Measurements from ENCODE around the gene RAI14.

Gene RAI14

DNA sequence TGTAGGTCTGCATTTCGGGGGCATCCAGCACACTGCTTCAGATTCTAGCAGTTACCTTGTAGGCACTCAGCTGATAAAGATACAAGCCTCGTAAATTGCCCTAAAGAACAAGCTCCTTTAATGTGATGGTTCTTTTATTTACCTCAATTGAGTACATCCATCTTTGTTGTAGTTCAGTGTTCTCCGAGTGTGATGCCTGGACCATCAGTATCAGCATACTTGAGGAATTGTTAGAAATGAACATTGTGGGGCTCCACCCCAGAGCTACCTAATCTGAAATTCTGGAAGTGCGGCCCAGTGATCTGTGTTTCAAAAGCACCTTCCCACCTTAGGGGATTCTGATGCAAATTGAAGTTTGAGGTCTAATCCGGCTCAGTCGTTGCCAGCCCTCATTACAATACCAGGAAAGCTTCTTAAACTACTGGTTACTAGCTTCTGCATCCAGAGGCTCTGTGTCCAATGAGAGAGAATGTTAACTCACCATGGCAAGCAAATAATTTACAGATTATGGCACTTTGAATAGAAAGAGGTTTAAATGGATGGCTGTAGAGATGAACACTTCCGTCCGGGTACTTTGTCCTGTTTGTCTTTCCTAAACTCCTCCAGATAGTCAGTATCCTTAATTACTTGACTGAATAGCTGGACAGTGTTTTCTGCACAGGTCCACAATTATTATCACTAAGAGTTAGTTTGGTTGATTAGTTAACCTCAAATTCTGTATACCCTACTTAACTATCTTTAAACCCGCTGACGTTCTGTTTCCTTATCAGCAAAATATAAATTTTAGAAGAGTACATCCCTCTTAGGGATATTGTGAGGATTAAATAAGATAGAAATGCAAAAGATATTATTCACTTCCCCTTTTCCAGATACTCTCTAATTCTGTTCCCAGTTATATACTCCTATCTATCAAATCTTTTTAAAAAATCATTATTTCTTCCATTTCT lies 47.9 kb downstream of the RAI14 start:
- Histone ChIP-seq H3K27ac (ENCODE audit: low read length) (peak overlapping the region; percentile 60), H3K9ac (ENCODE audit: low read length) (peak overlapping the region; percentile 16), H3K36me3 (ENCODE audit: control insufficient read depth, low read depth, low read length) (no peaks in the 10 kb centered on the region), H3K4me3 (ENCODE audit: low read length) (peak overlapping the region; percentile 38), H3K27me3 (ENCODE audit: control insufficient read depth, insufficient read depth, low read length) (no peaks in the 10 kb centered on the region), H3K9me3 (ENCODE audit: control insufficient read depth, low read depth, low read length) (no peaks in the 10 kb centered on the region), H3K4me1 (ENCODE audit: control insufficient read depth, low read depth, low read length) (peaks cover 51% of the 10 kb centered on the region)

GRCh38 chr5:34706084-34706483 lies 50.0 kb downstream of the RAI14 start:
- Histone ChIP-seq H3K4me1 (ENCODE audit: control insufficient read depth, low read depth, low read length) (peaks cover 34% of the 10 kb centered on the region), H3K9ac (ENCODE audit: low read length) (no peak overlapping the region)

GRCh38 chr5:34707451-34708107 lies 51.5 kb downstream of the RAI14 start:
- Histone ChIP-seq H3K9me3 (ENCODE audit: control insufficient read depth, low read depth, low read length) (no peaks in the 10 kb centered on the region), H3K9ac (ENCODE audit: low read length) (no peak overlapping the region), H3K36me3 (ENCODE audit: control insufficient read depth, low read depth, low read length) (no peaks in the 10 kb centered on the region), H3K4me1 (ENCODE audit: control insufficient read depth, low read depth, low read length) (peaks cover 34% of the 10 kb centered on the region), H3K4me3 (ENCODE audit: low read length) (no peak overlapping the region), H3K27me3 (ENCODE audit: control insufficient read depth, insufficient read depth, low read length) (no peaks in the 10 kb centered on the region), H3K27ac (ENCODE audit: low read length) (no peak overlapping the region)

More at GRCh38 chr5:34706084-34706483, 50.0 kb downstream of the RAI14 start:
- no peaks in the 10 kb centered on the region for H3K36me3 ChIP-seq (ENCODE audit: control insufficient read depth, low read depth, low read length)
- H3K27me3 ChIP-seq (ENCODE audit: control insufficient read depth, insufficient read depth, low read length) = no peaks in the 10 kb centered on the region
- no peak overlapping the region for H3K27ac ChIP-seq (ENCODE audit: low read length)
- no peak overlapping the region for H3K4me3 ChIP-seq (ENCODE audit: low read length)
- no peaks in the 10 kb centered on the region for H3K9me3 ChIP-seq (ENCODE audit: control insufficient read depth, low read depth, low read length)

DNA sequence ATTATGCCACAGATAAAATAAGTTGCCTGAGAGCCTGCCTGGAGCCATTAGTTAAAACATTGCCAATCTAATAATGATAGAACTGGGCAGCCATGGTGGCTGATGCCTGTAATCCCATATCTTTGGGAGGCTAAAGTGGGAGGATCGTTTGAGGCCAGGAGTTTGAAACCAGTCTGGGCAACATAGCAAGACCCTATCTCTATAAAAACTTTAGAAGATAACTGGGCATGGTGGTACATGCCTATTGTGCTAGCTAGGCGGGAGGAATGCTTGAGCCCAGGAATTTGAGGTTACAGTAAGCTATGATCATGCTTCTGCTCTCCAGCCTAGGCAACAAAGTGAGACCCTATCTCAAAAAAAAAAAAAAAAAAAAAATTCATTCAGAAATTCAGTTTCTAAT lies 52.6 kb downstream of the RAI14 start:
- Histone ChIP-seq H3K4me1 (ENCODE audit: control insufficient read depth, low read depth, low read length) (peaks cover 26% of the 10 kb centered on the region), H3K4me3 (ENCODE audit: low read length) (no peak overlapping the region), H3K27ac (ENCODE audit: low read length) (no peak overlapping the region), H3K9me3 (ENCODE audit: control insufficient read depth, low read depth, low read length) (no peaks in the 10 kb centered on the region), H3K36me3 (ENCODE audit: control insufficient read depth, low read depth, low read length) (no peaks in the 10 kb centered on the region), H3K9ac (ENCODE audit: low read length) (no peak overlapping the region), H3K27me3 (ENCODE audit: control insufficient read depth, insufficient read depth, low read length) (no peaks in the 10 kb centered on the region)

DNA sequence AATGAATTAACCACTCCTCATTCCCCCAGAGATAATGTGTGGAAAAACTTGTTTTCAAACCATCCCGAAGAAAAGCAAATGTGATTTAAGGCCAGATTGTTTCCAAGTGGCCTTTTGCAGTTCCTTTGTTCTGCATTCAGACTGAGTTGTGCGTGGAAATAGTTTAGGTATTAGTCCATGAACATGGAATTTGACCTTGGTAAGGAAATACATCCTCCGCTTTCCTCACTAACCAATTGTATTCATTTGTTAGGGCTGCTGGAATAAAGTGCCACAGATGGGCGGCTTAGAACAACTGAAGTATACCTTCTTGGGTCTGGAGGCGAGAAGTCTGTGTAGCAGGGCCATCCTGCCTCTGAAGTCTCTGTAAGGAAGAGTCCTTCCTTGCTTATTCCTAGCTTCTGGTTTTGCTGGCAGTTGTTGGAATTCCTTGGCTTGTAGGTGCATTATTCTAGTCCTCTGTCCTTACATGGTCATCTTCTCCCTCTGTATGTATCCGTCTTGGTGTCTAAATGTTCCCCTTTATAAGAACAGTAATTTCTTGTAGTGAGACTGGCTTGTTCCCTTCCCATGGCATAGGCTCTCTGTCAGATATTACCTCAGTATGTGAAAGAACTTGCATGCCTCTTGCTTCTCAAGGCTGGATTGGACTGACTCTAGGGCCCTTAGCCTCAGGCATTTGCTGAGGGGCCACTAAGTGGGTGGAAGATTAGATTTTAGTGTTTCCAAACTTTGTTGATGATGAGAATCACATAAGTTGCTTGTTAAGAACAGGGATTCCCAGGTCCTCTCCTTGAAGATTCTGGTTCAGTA lies 53.9 kb downstream of the RAI14 start:
- H3K27ac ChIP-seq (ENCODE audit: low read length) = no peak overlapping the region
- H3K4me3 ChIP-seq (ENCODE audit: low read length) = no peak overlapping the region
- H3K9ac ChIP-seq (ENCODE audit: low read length) = no peak overlapping the region
- no peaks in the 10 kb centered on the region for H3K9me3 ChIP-seq (ENCODE audit: control insufficient read depth, low read depth, low read length)
- no peaks in the 10 kb centered on the region for H3K27me3 ChIP-seq (ENCODE audit: control insufficient read depth, insufficient read depth, low read length)
- no peaks in the 10 kb centered on the region for H3K36me3 ChIP-seq (ENCODE audit: control insufficient read depth, low read depth, low read length)
- H3K4me1 ChIP-seq (ENCODE audit: control insufficient read depth, low read depth, low read length) = peaks cover 15% of the 10 kb centered on the region

GRCh38 chr5:34712565-34712964 lies 56.4 kb downstream of the RAI14 start:
- no peak overlapping the region for H3K27ac ChIP-seq (ENCODE audit: low read length)

GRCh38 chr5:34715711-34716110 lies 59.6 kb downstream of the RAI14 start:
- no peak overlapping the region for H3K4me3 ChIP-seq (ENCODE audit: low read length)
- H3K27me3 ChIP-seq (ENCODE audit: control insufficient read depth, insufficient read depth, low read length) = no peaks in the 10 kb centered on the region
- no peak overlapping the region for H3K9ac ChIP-seq (ENCODE audit: low read length)
- peaks cover 32% of the 10 kb centered on the region for H3K4me1 ChIP-seq (ENCODE audit: control insufficient read depth, low read depth, low read length)
- no peaks in the 10 kb centered on the region for H3K36me3 ChIP-seq (ENCODE audit: control insufficient read depth, low read depth, low read length)
- no peaks in the 10 kb centered on the region for H3K9me3 ChIP-seq (ENCODE audit: control insufficient read depth, low read depth, low read length)
- H3K27ac ChIP-seq (ENCODE audit: low read length) = no peak overlapping the region

More at GRCh38 chr5:34712565-34712964, 56.4 kb downstream of the RAI14 start:
- no peak overlapping the region for H3K9ac ChIP-seq (ENCODE audit: low read length)
- H3K4me3 ChIP-seq (ENCODE audit: low read length) = no peak overlapping the region
- no peaks in the 10 kb centered on the region for H3K27me3 ChIP-seq (ENCODE audit: control insufficient read depth, insufficient read depth, low read length)
- no peaks in the 10 kb centered on the region for H3K36me3 ChIP-seq (ENCODE audit: control insufficient read depth, low read depth, low read length)
- peaks cover 12% of the 10 kb centered on the region for H3K4me1 ChIP-seq (ENCODE audit: control insufficient read depth, low read depth, low read length)
- H3K9me3 ChIP-seq (ENCODE audit: control insufficient read depth, low read depth, low read length) = no peaks in the 10 kb centered on the region

- Histone ChIP-seq H3K4me1 (ENCODE audit: control insufficient read depth, low read depth, low read length) (peaks cover 32% of the 10 kb centered on the region), H3K9ac (ENCODE audit: low read length) (no peak overlapping the region), H3K9me3 (ENCODE audit: control insufficient read depth, low read depth, low read length) (no peaks in the 10 kb centered on the region), H3K36me3 (ENCODE audit: control insufficient read depth, low read depth, low read length) (no peaks in the 10 kb centered on the region), H3K27me3 (ENCODE audit: control insufficient read depth, insufficient read depth, low read length) (no peaks in the 10 kb centered on the region), H3K4me3 (ENCODE audit: low read length) (no peak overlapping the region), H3K27ac (ENCODE audit: low read length) (no peak overlapping the region)
Observed at GRCh38 chr5:34716986-34717385, 60.9 kb downstream of the RAI14 start.

DNA sequence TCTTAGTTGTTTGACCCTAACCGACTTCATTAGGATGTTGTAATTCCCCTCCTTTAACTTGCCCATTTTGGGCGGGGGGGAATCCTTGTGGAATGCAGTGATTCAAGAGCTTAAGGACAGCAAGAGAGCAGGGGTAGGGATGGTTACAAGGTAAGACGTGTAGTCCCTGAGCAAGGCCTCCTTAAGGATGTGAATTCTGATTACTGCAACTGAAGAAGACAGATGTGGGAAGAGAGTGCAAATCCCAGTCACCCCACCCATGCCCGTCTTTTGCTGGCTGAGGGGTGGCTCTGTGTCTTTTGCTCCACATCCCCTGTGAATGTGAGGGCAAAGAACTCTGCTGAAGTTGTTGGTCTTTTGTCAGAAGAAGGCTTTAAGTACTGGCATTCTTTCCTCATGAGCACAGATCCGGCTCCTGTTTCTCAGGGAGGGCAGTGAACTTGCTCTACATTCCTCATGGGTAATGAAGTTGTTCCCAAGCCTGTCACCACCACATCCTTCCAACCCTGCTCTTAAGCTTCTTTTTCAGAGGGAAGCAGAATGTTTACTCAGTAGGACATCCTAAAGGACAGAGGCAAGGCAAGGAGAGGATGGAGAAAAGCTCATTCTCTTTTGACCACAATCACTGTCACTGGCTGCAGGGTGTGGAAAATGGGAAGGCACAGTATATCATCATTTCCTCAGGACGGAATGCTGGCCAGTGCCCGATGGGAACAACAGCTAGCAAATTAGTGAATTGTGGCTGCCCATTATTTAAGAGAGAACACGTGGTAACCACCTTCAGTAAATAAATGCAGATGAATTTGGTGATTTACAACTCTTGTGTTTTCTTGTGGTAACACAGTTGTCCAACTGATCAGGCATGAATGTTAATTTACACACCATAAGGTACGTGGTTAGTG lies 61.5 kb downstream of the RAI14 start:
- H3K4me3 ChIP-seq (ENCODE audit: low read length) = peak overlapping the region; percentile 8
- peak overlapping the region; percentile 63 for H3K27ac ChIP-seq (ENCODE audit: low read length)
- no peak overlapping the region for H3K9ac ChIP-seq (ENCODE audit: low read length)
- no peaks in the 10 kb centered on the region for H3K36me3 ChIP-seq (ENCODE audit: control insufficient read depth, low read depth, low read length)
- no peaks in the 10 kb centered on the region for H3K9me3 ChIP-seq (ENCODE audit: control insufficient read depth, low read depth, low read length)
- H3K27me3 ChIP-seq (ENCODE audit: control insufficient read depth, insufficient read depth, low read length) = no peaks in the 10 kb centered on the region
- peaks cover 32% of the 10 kb centered on the region for H3K4me1 ChIP-seq (ENCODE audit: control insufficient read depth, low read depth, low read length)

- H3K4me1 ChIP-seq (ENCODE audit: control insufficient read depth, low read depth, low read length) = peaks cover 32% of the 10 kb centered on the region
- no peaks in the 10 kb centered on the region for H3K36me3 ChIP-seq (ENCODE audit: control insufficient read depth, low read depth, low read length)
- H3K27me3 ChIP-seq (ENCODE audit: control insufficient read depth, insufficient read depth, low read length) = no peaks in the 10 kb centered on the region
- H3K9ac ChIP-seq (ENCODE audit: low read length) = no peak overlapping the region
- no peaks in the 10 kb centered on the region for H3K9me3 ChIP-seq (ENCODE audit: control insufficient read depth, low read depth, low read length)
- H3K4me3 ChIP-seq (ENCODE audit: low read length) = peak overlapping the region; percentile 8
- H3K27ac ChIP-seq (ENCODE audit: low read length) = no peak overlapping the region
Observed at GRCh38 chr5:34718516-34718915, 62.4 kb downstream of the RAI14 start.

Measured in iPS-18a (cell line).